CD4-positive, alpha-beta T cell treated with Interleukin-12 subunit alpha and Interleukin-12 subunit beta, for 1 hour (primary cell): ENCODE data around the gene PCDH10.
"Not testable (repeated sequence)": the region's sequence is repeated elsewhere in the genome, so short reads cannot be mapped to it uniquely, and the experiment has no call there.

Experiments used
- DNase-seq: peaks from one replicate; pipeline ENCODE4 v3.0.0-alpha.2; 2020

Gene PCDH10

DNA sequence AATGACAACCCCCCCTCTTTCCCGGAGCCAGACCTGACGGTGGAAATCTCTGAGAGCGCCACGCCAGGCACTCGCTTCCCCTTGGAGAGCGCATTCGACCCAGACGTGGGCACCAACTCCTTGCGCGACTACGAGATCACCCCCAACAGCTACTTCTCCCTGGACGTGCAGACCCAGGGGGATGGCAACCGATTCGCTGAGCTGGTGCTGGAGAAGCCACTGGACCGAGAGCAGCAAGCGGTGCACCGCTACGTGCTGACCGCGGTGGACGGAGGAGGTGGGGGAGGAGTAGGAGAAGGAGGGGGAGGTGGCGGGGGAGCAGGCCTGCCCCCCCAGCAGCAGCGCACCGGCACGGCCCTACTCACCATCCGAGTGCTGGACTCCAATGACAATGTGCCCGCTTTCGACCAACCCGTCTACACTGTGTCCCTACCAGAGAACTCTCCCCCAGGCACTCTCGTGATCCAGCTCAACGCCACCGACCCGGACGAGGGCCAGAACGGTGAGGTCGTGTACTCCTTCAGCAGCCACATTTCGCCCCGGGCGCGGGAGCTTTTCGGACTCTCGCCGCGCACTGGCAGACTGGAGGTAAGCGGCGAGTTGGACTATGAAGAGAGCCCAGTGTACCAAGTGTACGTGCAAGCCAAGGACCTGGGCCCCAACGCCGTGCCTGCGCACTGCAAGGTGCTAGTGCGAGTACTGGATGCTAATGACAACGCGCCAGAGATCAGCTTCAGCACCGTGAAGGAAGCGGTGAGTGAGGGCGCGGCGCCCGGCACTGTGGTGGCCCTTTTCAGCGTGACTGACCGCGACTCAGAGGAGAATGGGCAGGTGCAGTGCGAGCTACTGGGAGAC is 1.6 kb downstream of the PCDH10 start:
- no peak for DNase-seq

DNA sequence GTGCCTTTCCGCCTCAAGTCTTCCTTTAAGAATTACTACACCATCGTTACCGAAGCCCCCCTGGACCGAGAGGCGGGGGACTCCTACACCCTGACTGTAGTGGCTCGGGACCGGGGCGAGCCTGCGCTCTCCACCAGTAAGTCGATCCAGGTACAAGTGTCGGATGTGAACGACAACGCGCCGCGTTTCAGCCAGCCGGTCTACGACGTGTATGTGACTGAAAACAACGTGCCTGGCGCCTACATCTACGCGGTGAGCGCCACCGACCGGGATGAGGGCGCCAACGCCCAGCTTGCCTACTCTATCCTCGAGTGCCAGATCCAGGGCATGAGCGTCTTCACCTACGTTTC is 2.2 kb downstream of the PCDH10 start:
- no peak for DNase-seq

- no peak for DNase-seq
Observed at GRCh38 chr4:133151691-133152329, 2.7 kb downstream of the PCDH10 start.

- no peak for DNase-seq
Observed at GRCh38 chr4:133152330-133152821, 3.3 kb downstream of the PCDH10 start.

GRCh38 chr4:133152831-133153481 is 3.9 kb downstream of the PCDH10 start:
- no peak for DNase-seq

DNA sequence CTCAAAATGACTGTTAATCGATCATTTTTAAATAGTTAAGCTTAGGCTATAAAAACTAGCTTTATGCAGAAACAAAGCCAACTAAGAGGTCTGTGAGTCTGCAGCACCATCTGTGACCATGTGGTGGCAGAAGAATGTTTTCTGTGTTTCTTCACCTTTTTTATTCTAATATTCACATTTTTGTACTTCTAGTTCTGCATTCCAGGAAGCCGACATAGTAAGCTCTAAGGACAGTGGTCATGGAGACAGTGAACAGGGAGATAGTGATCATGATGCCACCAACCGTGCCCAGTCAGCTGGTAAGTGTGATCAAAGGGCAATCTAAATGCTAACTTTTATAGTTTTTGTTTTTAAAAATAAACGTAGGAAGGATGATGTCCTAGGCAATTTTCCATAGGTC is 5.6 kb downstream of the PCDH10 start:
- no peak for DNase-seq

GRCh38 chr4:133156096-133156495 is 7.0 kb downstream of the PCDH10 start:
- DNase-seq = no peak

- no peak for DNase-seq
Observed at GRCh38 chr4:133156556-133156955, 7.5 kb downstream of the PCDH10 start.

GRCh38 chr4:133157460-133158160 is 8.5 kb downstream of the PCDH10 start:
- no peak for DNase-seq

- no peak for DNase-seq
Observed at GRCh38 chr4:133160853-133161252, 11.8 kb downstream of the PCDH10 start.

- no peak for DNase-seq
Observed at GRCh38 chr4:133161570-133162295, 12.6 kb downstream of the PCDH10 start.

DNA sequence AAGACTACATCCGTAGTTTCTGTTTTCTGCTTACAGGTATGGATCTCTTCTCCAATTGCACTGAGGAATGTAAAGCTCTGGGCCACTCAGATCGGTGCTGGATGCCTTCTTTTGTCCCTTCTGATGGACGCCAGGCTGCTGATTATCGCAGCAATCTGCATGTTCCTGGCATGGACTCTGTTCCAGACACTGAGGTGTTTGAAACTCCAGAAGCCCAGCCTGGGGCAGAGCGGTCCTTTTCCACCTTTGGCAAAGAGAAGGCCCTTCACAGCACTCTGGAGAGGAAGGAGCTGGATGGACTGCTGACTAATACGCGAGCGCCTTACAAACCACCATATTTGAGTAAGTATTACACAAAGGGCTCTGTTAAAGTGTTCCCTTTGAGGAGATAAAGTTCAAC is 13.8 kb downstream of the PCDH10 start:
- no peak for DNase-seq

- DNase-seq = no peak
Observed at GRCh38 chr4:133178956-133179355, 29.9 kb downstream of the PCDH10 start.

- no peak for DNase-seq
Observed at GRCh38 chr4:133186210-133186609, 37.1 kb downstream of the PCDH10 start.

- no peak for DNase-seq
Observed at GRCh38 chr4:133186845-133187244, 37.8 kb downstream of the PCDH10 start.

DNA sequence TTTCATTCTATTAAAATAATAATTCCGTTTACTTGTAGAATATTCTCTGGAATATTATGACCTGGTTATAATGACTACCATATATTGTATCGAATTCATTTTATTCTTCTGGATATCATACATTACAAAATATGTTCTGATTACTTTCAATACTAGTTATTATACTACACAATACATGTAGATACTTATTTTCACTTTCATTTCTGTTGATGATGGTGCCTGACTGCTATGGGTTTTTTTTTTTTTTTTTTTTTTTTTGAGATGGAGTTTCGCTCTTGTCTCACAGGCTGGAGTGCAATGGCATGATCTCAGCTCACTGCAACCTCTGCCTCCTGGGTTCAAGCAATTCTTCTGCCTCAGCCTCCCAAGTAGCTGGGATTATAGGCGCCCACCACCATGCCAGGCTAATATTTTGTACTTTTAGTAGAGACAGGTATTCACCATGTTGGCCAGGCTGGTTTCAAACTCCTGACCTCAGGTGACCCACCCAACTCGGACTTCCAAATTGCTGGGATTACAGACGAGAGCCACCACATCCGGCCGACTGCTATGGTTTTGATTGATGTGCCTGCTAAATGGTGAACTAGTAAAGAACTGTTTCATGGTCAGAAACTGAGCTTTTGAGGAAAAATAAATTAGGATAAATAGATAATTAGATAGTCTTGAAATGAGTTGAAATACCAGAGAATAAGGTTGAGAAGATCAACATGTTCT is 39.5 kb downstream of the PCDH10 start:
- no peak for DNase-seq

DNA sequence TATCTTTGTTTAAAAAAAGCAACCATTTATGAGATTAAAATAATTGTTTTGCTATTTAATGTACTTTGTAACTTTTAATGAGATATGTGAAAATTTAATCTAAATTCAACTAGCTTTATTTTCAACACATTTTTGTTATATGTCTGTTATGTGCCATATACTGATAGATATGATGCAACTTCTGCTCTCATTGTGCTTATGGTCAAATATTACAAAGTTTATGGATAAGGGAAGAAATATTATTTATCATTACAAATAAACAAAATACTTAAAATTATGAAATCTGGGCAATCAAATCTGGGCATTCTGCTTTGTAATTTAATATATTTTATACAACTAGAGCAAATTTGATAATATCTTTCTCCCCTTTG is 40.0 kb downstream of the PCDH10 start:
- DNase-seq = no peak

DNA sequence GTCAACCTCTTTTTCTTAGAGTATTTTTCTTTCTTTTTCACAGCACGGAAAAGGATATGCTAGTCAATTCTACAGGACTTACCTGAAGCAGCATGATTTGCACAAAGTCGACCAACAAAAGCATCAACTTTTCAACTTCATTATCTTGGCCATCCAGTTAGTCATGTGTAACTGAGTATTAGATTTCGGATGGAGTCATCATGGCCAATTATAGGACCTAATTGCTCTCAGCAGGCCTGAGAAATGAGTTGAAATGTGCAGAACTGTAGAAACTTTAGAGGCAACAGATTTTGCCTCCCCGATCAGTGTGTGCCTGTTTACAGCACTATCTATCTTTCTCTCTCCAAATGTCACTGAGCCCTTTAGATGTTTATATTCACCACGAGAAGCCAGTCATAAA is 41.0 kb downstream of the PCDH10 start:
- no peak for DNase-seq

DNA sequence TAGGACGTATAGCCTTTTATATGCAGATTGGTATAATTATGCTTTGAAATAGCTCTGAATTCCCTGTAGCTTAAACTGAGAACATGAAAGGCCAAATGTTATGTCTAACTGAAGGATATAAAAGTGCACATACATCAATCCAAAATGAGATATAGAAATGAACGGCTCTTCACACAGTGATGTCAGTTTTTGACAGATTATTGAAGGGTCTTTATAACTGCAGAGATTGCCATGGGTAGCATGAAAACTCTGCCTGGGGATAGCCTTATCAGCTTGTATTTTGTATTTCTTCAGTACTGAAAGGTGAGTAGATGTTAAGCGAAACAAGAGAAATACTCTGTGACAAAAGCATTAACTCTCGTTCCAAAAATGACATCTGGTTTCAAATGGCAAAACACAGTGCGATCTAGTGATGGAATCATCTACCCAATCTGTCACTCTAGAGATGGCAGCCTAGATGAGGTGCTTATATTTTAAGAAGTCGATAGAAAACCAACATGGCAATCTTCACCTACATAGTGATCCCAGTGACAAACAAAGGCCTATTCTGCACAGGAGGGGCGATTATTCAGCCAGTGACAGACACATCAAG is 59.7 kb downstream of the PCDH10 start:
- no peak for DNase-seq

DNA sequence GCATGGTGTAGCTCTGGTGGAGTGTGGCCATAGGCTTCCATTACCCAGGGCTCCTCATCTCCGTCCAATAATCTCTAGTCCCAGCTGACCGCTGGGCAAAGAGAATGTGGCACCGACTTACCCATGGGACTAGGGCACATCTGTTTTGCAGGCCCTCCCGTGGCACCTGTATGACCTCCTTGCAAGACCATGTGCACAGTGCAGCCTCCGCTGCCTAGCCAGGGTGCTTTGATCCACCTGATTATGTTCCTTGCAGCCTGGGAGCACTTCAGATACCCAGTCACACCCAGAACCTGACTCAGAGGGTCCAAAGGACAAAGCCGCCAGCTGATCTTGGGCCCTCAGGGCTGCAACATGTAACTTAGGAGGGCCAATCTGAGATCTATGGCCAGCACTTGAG is 84.8 kb downstream of the PCDH10 start:
- no peak for DNase-seq

DNA sequence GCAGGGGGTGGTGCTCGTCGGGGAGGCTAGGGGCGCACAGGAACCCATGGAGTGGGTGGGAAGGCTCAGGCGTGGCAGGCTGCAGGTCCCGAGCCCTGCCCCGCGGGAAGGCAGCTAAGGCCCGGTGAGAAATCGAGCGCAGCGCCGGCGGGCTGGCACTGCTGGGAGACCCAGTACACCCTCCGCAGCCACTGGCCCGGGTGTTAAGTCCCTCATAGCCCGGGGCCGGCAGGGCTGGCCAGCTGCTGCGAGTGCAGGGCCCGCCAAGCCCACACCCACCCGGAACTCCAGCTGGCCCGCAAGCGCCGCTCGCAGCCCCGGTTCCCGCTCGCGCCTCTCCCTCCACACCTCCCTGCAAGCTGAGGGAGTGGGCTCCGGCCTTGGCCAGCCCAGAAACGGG is 91.4 kb downstream of the PCDH10 start:
- DNase-seq = not testable (repeated sequence)
